K562 (cell line): ENCODE results near the gene NPFFR1.

ENCODE experiments used
- TAF7 ChIP-seq: fragments of 450-650 bp; IDR thresholded peaks from 2 replicates; pipeline ENCODE4 v1.6.1; 2016; ENCODE audit warnings: missing genetic modification characterization, missing compliant biosample characterization
- ZFX ChIP-seq: sonication (generic); formaldehyde crosslinking; IDR thresholded peaks from 2 replicates; pipeline ENCODE4 v1.8.0; 2022; ENCODE audit warnings: mild to moderate bottlenecking, missing genetic modification reagents, moderate library complexity

DNA sequence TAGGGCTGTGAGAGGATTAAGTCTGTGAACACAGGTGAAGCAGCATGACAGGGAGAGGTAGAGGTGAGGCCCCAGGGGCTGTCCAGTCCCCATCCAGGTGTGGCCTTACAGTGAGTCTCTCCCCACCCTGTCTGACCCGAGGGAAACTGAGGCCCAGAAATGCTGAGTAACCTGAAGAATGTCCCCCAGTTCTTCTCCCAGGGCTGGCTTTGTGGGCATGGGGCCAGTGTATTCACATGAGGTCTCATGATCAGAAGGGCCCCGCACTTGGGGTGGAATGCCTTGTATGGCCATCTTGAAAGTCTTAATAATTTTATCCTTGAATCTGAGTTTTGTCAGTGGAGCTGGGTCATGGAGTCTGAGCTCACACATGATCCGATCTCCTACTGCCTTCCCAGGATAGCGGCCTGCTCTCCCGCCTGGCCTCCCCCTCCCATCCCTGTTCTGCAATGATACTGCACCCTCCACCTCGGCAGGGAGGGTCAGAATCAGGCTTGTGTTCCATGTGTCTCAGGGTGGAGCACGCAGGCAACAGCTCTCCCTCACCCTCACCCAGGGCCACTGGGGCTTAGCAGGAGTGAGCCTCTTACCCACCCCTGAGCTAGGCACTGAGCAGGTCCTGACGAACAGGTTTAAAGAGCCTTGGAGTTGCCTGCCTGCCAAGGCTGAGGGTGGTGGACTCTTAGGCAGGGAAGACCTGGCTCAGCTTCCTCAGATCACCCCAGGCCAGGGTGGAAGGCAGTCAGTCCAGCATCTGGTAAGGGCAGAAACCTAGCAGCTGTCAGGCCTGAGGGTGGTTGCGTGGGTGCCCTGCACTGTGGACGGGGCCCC, 41.4 kb upstream of the NPFFR1 start:
- TF ChIP-seq TAF7, result no peak
- TF ChIP-seq ZFX (CRISPR knock-in tag), result no peak
